Right hindlimb (tissue), 1 donor: ENCODE measurements around the gene DGCR8.

Experiments used
- DNase-seq: peaks from one replicate; pipeline ENCODE4 v3.0.0-alpha.2; 2018

Gene DGCR8

GRCh38 chr22:20092477-20092854, 12.4 kb downstream of the DGCR8 start:
- no peak for DNase-seq

DNA sequence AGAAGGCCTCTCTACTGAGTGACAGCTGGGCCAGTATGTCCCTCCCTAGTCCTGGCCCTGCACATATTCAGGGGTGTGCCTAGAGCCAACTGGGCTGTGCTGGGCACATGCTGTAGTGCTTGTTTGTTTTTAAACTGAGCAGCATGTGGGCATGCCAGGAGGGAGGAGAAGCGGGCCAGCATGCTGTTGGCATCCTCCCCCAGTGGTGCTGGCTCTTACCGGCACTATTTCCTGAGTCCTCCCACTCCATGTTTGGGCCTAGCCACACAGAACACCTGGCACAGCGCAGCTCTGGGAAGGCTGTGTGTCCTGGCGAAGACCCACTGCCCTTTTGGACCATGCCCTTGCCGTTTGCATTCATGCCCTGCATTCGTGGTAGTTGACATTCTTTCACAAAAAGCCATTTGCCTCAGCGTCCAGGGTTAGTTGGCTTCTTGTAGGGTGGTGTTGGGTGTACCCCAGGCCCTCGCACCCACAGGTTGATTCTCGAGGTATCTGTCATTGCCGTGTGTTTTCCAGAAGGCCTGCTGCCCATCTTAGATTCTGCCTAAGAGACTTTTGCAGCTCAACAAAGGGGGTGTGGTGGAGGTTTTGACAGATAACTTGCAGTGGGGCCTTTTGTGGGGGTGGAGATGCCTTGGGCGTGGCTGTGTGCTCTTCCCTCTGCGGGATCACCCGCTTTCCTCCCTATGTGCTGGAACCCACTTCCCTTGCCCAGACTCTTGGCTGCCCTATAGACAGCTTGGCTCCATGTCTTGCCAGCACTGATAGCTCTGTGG, 13.6 kb downstream of the DGCR8 start:
- no peak for DNase-seq

- no peak for DNase-seq
These were observed 14.3 kb downstream of the DGCR8 start for GRCh38 chr22:20094197-20094807.

- no peak for DNase-seq
These were observed 15.5 kb downstream of the DGCR8 start for GRCh38 chr22:20095521-20095920.

DNA sequence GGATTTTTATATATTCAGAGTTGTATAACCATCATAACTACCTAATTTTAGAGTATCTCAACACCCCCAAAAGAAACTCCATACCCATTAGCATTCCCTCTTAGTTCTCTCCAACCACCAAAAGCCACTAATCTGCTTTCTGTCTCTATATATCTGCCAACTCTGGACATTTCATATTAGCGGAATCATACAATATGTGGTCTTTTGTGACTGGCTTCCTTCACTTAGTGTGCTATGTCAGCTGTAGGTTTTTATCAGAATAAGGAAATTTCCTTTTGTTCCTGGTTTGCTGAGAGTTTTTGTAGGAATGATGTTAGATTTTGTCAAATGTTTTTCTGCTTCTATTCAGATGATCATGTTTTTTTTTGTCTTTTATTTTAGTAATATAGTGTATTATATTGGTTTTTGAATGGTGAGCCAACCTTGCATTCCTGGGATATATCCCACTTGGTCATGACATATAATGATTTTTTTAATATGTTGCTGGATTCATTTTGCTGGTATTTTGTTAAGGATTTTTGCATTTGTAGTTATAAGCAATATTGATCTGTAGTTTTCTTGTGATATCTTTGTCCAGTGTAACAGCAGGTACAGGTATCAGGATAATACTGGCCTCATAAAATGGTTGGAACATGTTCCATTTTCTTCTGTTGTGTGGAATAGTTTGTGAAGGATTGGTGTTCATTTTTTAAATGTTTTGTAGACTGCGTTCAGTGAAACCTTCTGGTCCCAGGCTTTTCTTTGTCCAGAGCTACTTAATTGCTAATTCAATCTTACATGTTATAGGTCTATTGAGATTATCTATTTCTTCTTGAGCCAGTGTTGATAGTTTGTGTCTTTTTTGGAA, 16.8 kb downstream of the DGCR8 start:
- DNase-seq: no peak

- DNase-seq: no peak
These were observed 19.2 kb downstream of the DGCR8 start for GRCh38 chr22:20099099-20099711.

DNA sequence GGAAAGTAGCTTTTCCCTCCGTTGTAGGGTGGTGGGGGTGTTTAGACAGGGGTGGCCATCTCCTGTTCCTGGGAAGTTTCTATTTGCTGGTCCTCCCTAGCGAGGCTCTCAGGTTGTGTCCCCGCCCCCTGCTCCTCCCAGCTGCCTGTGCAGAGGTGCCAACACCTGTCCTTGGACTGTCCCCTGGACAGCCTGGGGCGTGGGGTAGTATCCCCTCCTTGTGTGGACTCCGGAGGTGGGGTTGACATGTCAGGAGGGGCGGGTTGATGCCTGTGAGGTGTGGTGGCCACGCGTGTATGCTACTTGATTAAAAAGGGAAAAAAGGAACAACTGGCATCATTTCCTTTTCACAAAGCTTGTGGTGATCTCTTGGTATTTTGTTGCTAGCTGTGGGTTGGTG, 21.6 kb downstream of the DGCR8 start:
- no peak for DNase-seq

- no peak for DNase-seq
These were observed 22.3 kb downstream of the DGCR8 start for GRCh38 chr22:20102203-20102780.

DNA sequence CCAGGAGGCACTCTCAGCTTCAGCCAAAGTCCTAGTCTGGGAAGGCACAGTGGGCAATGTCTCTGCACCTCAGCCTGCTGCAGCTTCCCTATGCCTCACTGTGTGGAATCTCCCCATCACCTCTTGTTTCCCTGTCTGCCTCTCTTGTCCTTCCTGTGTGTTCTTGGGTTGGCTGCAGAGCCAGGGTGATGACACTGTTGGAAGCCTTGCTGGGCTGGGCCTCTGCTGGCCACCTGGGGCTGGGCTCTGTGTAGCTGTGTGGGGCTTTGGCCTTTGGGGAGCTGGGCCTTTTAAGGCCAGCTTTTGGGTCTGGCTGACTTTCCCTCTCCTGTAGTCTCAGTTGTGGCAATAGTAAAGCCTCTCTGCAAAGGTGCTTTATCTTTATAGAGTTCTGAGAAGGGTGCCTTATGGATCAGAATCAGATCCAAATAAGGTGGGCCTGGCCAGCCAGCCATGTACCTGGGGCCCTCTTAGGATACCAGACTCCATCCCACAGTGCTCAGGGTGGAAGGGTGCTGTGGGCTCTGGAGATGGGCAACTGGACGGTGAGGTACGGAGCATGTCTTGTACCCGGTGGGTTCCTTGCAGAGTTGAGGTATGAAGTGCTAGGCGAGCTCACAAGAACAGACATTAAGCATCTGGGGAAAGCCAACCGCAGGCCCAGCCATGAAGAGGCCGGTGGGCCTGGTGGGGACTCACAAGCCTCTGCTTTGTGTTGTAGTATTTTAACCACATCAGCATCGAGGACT, 25.6 kb downstream of the DGCR8 start:
- DNase-seq: no peak

DNA sequence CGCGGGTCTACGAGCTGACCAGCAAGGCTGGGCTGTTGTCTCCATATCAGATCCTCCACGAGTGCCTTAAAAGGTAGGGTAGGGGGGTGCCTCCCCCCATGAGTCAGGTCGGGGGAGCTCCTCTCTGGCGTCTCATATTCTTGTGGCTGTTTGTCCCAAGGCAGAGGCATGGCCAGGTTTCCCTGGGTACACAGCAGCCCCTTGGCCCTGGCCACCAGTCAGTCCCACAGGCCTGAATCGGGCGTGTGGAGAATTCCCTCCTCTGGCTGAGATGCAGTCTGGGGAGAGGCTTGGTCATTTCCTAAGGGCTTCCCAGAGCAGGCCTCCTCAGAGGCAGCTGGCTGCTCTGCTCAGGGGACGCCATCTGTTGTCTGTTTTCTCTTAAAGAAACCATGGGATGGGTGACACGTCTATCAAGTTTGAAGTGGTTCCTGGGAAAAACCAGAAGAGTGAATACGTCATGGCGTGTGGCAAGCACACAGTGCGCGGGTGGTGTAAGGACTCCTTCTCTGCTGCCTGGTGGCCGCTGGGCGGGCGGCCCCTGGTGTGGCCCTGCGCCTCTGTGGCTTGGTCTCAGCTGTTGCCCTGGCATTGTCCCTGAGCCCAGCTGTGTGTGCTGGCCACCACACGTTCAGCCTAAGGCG, 26.3 kb downstream of the DGCR8 start:
- DNase-seq: no peak

DNA sequence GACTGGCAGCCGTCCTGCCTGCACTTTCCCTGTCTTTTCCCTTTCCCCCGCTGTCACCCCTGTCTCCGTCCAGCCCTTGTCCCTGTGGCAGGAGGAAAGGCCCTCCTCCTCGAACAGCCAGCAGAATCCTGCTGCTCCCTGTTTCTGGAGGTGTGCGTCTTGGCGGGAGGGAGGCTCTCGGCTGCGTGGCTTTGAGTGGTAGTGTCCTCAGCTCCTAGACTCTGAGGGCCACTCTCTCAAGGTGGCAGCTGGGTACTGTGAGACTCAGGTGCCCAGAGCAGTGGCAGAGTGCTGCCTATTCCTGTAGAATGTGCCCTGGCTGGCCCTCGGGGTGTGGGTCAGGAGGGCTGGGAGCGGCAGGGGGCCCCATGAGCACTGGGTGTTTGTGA, 26.8 kb downstream of the DGCR8 start:
- DNase-seq: no peak

DNA sequence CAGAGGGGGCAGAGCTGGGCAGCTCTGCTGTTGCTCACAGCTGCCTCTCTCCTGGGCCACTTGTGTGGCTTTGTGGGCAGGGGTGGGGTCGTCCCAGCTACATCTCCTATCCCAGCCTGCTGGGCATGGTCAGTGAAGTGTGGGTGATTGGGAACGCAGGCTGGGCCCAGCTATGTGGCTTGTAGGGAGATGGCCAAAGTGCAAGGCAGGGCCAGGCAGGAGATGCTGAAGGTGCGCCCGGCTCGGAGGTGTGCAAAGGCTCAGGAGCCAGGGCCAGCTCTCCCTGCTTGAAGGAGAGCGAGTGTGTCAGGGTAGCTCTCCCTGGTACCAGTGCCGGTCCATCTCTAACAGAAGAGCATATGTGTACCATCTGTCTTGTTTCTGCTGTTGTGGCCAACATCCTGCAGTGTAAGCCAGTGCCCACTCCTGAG, 27.4 kb downstream of the DGCR8 start:
- DNase-seq: no peak

- DNase-seq: no peak
These were observed 28.1 kb downstream of the DGCR8 start for GRCh38 chr22:20107951-20108756.

DNA sequence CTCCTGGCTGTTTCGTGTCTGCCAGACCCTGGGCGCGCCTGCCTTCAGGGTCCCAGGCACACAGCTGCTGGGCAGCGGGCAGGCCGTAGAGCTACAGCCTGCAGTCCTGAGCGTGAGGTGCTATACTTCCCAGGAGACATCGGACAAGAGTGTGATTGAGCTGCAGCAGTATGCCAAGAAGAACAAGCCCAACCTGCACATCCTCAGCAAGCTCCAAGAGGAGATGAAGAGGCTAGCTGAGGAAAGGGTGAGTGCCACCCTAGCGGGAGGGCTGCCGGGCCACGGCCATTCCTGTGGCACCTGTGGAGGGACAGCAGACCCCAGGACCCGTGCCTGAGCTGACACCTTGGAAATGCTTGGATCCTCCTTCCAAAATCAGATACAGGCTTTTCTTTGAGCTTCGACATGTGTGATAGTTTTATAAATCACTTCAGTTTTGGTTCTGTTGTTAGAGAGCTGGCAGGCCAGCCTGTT, 28.8 kb downstream of the DGCR8 start:
- no peak for DNase-seq

DNA sequence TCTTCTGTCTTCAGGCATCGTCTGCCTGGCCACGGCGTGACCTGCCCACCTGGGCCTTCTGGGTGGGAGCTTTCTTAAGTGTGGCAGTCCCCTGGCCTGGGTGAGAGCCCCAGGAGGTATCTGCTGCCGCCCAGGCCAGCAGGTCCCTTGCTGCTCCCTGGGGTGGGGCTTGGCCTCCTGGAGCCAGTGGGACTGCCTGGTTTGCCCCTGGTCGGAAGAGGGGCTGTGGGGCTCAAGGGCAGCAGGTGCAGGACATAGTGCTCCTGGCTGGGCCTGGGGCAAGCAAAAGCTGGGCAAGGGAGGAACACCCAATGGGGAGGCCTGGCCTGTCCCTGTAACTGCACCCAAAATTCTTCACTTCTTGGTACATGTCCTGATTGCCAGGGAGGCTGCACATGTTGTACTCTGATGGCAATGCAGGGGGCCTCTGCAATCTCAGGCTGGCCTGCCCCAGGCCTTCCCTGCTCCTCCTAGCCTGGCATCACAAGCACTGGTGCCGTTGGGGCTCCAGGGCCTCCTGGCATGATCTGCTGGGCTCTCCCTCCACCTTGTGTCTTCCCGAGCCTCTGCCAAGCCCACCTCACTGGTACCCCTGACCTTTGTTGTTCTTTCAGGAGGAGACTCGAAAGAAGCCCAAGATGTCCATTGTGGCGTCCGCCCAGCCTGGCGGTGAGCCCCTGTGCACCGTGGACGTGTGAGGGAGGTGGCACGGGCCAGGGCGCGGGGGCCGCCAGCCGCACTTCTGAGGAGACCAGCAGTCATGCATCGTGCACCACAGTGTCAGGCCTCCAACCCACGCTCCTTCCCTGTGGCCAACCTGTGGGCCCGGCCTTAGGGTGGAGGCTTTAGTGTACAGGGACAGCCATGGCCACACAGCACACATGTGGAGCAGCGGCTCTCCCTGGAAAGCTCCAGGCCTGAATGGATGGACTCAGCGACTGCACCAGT, 29.6 kb downstream of the DGCR8 start:
- DNase-seq: no peak

DNA sequence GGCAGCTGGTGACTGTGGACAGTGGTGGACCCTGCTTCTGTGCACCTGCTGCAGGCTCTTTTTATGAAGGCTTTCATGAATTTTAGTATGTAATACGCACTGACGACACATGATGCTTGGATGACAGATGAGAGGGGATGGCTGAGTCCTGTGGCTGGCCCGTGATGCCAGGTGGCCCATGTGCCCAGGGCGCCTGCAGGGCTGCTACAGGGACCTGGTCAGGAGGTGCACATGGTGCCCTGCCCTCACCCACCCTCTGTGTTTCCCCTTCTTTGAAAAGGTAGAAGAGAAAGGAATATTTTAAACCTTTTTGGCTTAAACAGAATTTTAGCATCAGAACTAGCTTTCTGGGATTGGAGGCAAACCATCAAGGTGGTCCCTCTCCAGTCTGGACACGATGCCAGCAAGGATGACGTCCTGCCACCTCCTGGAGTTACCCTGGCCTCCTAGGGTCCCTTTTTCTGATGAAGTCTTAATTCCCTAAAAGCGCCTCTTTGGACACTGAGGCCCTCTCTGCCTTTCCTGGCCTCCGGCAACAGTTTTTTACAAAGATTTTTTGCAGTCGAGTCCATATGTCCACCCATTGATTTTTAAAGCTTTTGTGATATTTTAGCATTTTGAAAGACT, 30.4 kb downstream of the DGCR8 start:
- DNase-seq: no peak

- no peak for DNase-seq
These were observed 31.1 kb downstream of the DGCR8 start for GRCh38 chr22:20111045-20111688.
